ENCODE measurements around the gene STK10. TPM values are rescaled to one million over a fixed set of nuclear protein-coding genes. Genes with fewer than 3 reads are reported as not detected.

Gene STK10
- total and polyA plus RNA-seq, 4 donors, result 2.8 to 21.7 (median 7.7) TPM

DNA sequence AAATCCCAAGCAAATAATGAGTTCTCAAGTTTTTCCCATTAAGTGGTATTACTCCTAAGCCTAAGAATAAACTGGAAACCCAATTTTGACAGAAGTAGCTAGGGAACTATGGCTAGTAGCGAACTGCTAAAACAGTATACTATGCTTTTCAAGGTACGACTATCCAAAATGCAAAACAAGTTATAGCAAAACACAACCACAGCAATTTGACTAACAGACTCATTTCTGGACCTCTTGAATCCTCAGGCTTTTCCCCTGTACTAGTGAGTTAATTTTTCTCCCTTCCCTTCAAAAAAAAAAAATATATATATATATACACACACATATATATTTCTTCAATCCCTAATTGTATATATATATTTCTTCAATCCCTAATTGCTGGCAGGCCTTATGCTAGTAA, 188.9 kb downstream of the STK10 start:
- no peak overlapping the region for H3K4me3 ChIP-seq (ENCODE audit: low read depth in 1 of 3, low read length in 3 of 3)
- WGBS, result 97% methylated on average over 2 of the region's 2 CpGs
- H3K36me3 ChIP-seq (ENCODE audit: control insufficient read depth in 4 of 4, insufficient read depth in 3 of 4, low read depth in 1 of 4, low read length in 3 of 4), result peaks cover 0 to 2% (median 0%) of the 10 kb centered on the region in 4 donors
- H3K4me1 ChIP-seq (ENCODE audit: control insufficient read depth in 4 of 4, insufficient read depth in 4 of 4, low read length in 3 of 4), result peaks cover 11 to 38% (median 24%) of the 10 kb centered on the region in 4 donors
- no peak overlapping the region for H3K27ac ChIP-seq (ENCODE audit: low read depth in 1 of 2, low read length in 2 of 2)
- DNase-seq (ENCODE audit: low spot score), result no peak
- TF ChIP-seq, protein P1, sequence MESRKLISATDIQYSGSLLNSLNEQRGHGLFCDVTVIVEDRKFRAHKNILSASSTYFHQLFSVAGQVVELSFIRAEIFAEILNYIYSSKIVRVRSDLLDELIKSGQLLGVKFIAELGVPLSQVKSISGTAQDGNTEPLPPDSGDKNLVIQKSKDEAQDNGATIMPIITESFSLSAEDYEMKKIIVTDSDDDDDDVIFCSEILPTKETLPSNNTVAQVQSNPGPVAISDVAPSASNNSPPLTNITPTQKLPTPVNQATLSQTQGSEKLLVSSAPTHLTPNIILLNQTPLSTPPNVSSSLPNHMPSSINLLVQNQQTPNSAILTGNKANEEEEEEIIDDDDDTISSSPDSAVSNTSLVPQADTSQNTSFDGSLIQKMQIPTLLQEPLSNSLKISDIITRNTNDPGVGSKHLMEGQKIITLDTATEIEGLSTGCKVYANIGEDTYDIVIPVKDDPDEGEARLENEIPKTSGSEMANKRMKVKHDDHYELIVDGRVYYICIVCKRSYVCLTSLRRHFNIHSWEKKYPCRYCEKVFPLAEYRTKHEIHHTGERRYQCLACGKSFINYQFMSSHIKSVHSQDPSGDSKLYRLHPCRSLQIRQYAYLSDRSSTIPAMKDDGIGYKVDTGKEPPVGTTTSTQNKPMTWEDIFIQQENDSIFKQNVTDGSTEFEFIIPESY (IDR thresholded peaks at IDR 0.05), result no peak
- TF ChIP-seq NR2F2 (IDR thresholded peaks at IDR 0.05) (no peak), RAD21 (IDR thresholded peaks at IDR 0.05) (no peak), HNF4A (conservative IDR thresholded peaks at IDR 0.05) (no peak), JUND (IDR thresholded peaks at IDR 0.05) (no peak), YY1 (IDR thresholded peaks at IDR 0.05) (no peak), TAF1 (conservative IDR thresholded peaks at IDR 0.05) (no peak), HNF4G (IDR thresholded peaks at IDR 0.05) (no peak), FOXA1 (IDR thresholded peaks at IDR 0.05) (no peak), SP1 (IDR thresholded peaks at IDR 0.05) (no peak), RXRA (IDR thresholded peaks at IDR 0.05) (no peak), FOXA2 (IDR thresholded peaks at IDR 0.05) (no peak), EGR1 (IDR thresholded peaks at IDR 0.05; ENCODE audit: low read depth in 2 of 2) (no peak), GABPA (IDR thresholded peaks at IDR 0.05 in 1 of 2, conservative IDR thresholded peaks at IDR 0.05 in 1 of 2) (no peak)
- TF ChIP-seq, protein P2, sequence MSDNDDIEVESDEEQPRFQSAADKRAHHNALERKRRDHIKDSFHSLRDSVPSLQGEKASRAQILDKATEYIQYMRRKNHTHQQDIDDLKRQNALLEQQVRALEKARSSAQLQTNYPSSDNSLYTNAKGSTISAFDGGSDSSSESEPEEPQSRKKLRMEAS (IDR thresholded peaks at IDR 0.05), result no peak
- TF ChIP-seq, protein P3, sequence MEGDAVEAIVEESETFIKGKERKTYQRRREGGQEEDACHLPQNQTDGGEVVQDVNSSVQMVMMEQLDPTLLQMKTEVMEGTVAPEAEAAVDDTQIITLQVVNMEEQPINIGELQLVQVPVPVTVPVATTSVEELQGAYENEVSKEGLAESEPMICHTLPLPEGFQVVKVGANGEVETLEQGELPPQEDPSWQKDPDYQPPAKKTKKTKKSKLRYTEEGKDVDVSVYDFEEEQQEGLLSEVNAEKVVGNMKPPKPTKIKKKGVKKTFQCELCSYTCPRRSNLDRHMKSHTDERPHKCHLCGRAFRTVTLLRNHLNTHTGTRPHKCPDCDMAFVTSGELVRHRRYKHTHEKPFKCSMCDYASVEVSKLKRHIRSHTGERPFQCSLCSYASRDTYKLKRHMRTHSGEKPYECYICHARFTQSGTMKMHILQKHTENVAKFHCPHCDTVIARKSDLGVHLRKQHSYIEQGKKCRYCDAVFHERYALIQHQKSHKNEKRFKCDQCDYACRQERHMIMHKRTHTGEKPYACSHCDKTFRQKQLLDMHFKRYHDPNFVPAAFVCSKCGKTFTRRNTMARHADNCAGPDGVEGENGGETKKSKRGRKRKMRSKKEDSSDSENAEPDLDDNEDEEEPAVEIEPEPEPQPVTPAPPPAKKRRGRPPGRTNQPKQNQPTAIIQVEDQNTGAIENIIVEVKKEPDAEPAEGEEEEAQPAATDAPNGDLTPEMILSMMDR (IDR thresholded peaks at IDR 0.05; ENCODE audit: low read depth, low read length, missing input control), result no peak
- TF ChIP-seq, protein P4, sequence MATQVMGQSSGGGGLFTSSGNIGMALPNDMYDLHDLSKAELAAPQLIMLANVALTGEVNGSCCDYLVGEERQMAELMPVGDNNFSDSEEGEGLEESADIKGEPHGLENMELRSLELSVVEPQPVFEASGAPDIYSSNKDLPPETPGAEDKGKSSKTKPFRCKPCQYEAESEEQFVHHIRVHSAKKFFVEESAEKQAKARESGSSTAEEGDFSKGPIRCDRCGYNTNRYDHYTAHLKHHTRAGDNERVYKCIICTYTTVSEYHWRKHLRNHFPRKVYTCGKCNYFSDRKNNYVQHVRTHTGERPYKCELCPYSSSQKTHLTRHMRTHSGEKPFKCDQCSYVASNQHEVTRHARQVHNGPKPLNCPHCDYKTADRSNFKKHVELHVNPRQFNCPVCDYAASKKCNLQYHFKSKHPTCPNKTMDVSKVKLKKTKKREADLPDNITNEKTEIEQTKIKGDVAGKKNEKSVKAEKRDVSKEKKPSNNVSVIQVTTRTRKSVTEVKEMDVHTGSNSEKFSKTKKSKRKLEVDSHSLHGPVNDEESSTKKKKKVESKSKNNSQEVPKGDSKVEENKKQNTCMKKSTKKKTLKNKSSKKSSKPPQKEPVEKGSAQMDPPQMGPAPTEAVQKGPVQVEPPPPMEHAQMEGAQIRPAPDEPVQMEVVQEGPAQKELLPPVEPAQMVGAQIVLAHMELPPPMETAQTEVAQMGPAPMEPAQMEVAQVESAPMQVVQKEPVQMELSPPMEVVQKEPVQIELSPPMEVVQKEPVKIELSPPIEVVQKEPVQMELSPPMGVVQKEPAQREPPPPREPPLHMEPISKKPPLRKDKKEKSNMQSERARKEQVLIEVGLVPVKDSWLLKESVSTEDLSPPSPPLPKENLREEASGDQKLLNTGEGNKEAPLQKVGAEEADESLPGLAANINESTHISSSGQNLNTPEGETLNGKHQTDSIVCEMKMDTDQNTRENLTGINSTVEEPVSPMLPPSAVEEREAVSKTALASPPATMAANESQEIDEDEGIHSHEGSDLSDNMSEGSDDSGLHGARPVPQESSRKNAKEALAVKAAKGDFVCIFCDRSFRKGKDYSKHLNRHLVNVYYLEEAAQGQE (IDR thresholded peaks at IDR 0.05), result no peak
- TF ChIP-seq, protein P5, sequence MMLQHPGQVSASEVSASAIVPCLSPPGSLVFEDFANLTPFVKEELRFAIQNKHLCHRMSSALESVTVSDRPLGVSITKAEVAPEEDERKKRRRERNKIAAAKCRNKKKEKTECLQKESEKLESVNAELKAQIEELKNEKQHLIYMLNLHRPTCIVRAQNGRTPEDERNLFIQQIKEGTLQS (IDR thresholded peaks at IDR 0.05), result no peak
- H3K9me3 ChIP-seq (ENCODE audit: control insufficient read depth in 4 of 4, low read length in 3 of 4), result no peaks in the 10 kb centered on the region
- no peaks in the 10 kb centered on the region for H3K27me3 ChIP-seq (ENCODE audit: control insufficient read depth in 4 of 4, insufficient read depth in 4 of 4, low read length in 3 of 4)
- no peak overlapping the region for H3K9ac ChIP-seq (ENCODE audit: low read depth in 1 of 2, low read length in 2 of 2)
